HepG2 (cell line): ENCODE measurements around the gene NDOR1. TPM values are rescaled to one million over a fixed set of nuclear protein-coding genes. Genes with fewer than 3 reads are reported as not detected.

ENCODE experiments used
- ARID5B ChIP-seq: IDR thresholded peaks from 2 replicates; pipeline ENCODE4 v1.4.0; 2020; ENCODE audit warnings: mild to moderate bottlenecking, missing genetic modification reagents
- BCL6 ChIP-seq: IDR thresholded peaks from 2 replicates; pipeline ENCODE4 v1.6.1; 2016; ENCODE audit warnings: missing genetic modification reagents, missing compliant biosample characterization
- NFIC ChIP-seq: IDR thresholded peaks from 2 replicates; pipeline ENCODE4 v1.6.1; 2012; ENCODE audit warnings: mild to moderate bottlenecking, low read length, inconsistent platforms
- ONECUT2 ChIP-seq: sonication (generic); formaldehyde crosslinking; IDR thresholded peaks from 2 replicates; pipeline ENCODE4 v1.4.0; 2020; ENCODE audit warnings: missing genetic modification reagents
- PATZ1 ChIP-seq: sonication (generic); formaldehyde crosslinking; IDR thresholded peaks from 2 replicates; pipeline ENCODE4 v1.4.0; 2020; ENCODE audit warnings: missing genetic modification reagents
- PRDM15 ChIP-seq: sonication (generic); formaldehyde crosslinking; IDR thresholded peaks from 2 replicates; pipeline ENCODE4 v1.4.0; 2020; ENCODE audit warnings: missing genetic modification reagents
- PREB ChIP-seq: sonication (generic); formaldehyde crosslinking; IDR thresholded peaks from 2 replicates; pipeline ENCODE4 v1.4.0; 2020; ENCODE audit warnings: missing genetic modification reagents
- RBM22 ChIP-seq: fragments of 200-400 bp; formaldehyde crosslinking; optimal IDR thresholded peaks from 2 replicates; pipeline ENCODE3; 2017; ENCODE audit warnings: mild to moderate bottlenecking, low read length, moderate library complexity
- SATB2 ChIP-seq: sonication (generic); formaldehyde crosslinking; IDR thresholded peaks from 2 replicates; pipeline ENCODE4 v1.5.0; 2020; ENCODE audit warnings: missing genetic modification reagents
- ZNF17 ChIP-seq: sonication (generic); formaldehyde crosslinking; IDR thresholded peaks from 2 replicates; pipeline ENCODE4 v1.5.0; 2020; ENCODE audit warnings: mild to moderate bottlenecking, missing genetic modification reagents
- ZNF232 ChIP-seq: sonication (generic); formaldehyde crosslinking; IDR thresholded peaks from 2 replicates; pipeline ENCODE4 v1.4.0; 2020; ENCODE audit warnings: missing genetic modification reagents, borderline replicate concordance
- ZNF274 ChIP-seq: sonication (generic); formaldehyde crosslinking; IDR thresholded peaks from 2 replicates; pipeline ENCODE4 v1.5.1; 2020; ENCODE audit warnings: mild to moderate bottlenecking, missing genetic modification reagents
- ZNF564 ChIP-seq: sonication (generic); formaldehyde crosslinking; IDR thresholded peaks from 2 replicates; pipeline ENCODE4 v1.8.1; 2023; ENCODE audit warnings: mild to moderate bottlenecking, missing genetic modification reagents
- ZNF567 ChIP-seq: sonication (generic); formaldehyde crosslinking; IDR thresholded peaks from 2 replicates; pipeline ENCODE4 v1.8.1; 2023; ENCODE audit warnings: mild to moderate bottlenecking, missing genetic modification reagents, borderline replicate concordance
- ZNF749 ChIP-seq: sonication (generic); formaldehyde crosslinking; IDR thresholded peaks from 2 replicates; pipeline ENCODE4 v1.8.0; 2022; ENCODE audit warnings: mild to moderate bottlenecking, missing genetic modification reagents, moderate library complexity, borderline replicate concordance
- ZNF768 ChIP-seq: sonication (generic); formaldehyde crosslinking; IDR thresholded peaks from 2 replicates; pipeline ENCODE4 v1.4.0; 2020; ENCODE audit warnings: missing genetic modification reagents
- ZNF777 ChIP-seq: sonication (generic); formaldehyde crosslinking; IDR thresholded peaks from 2 replicates; pipeline ENCODE4 v1.4.0; 2020; ENCODE audit warnings: missing genetic modification reagents
- ZNF784 ChIP-seq: sonication (generic); formaldehyde crosslinking; IDR thresholded peaks from 2 replicates; pipeline ENCODE4 v1.5.1; 2020; ENCODE audit warnings: missing genetic modification reagents, mild to moderate bottlenecking, borderline replicate concordance
- ZNF788 ChIP-seq: sonication (generic); formaldehyde crosslinking; IDR thresholded peaks from 2 replicates; pipeline ENCODE4 v1.5.0; 2020; ENCODE audit warnings: mild to moderate bottlenecking, missing genetic modification reagents, borderline replicate concordance
- polyA plus RNA-seq, 8 experiments: library from polyadenylated mRNA; depleted of rRNA in 3 of 8; stranded (reverse) in 7 of 8; unstranded in 1 of 8; fragments of >200 nt; fragmentation: Illumina TruSeq in 4 of 8; extraction: Trizol in 4 of 8; gene quantifications; 2 replicates each; pipeline versions ENCODE4 v1.2.1 to v1.2.3, GENCODE V29; 2011 to 2016; ENCODE audit warnings: low read depth in 4 of 8, missing spikeins in 1 of 8, mixed read lengths in 1 of 8; ENCODE audit not compliant: insufficient read depth in 1 of 8
- total RNA-seq, 5 experiments: library from RNA; depleted of rRNA; stranded (reverse); fragments of >200 nt; fragmentation: Illumina TruSeq; extraction: Trizol; gene quantifications; 2 replicates each; pipeline ENCODE4 v1.2.3, GENCODE V29; 2016; ENCODE audit warnings: low read depth in 1 of 5

Gene NDOR1
- total and polyA plus RNA-seq, 2 of the 13 experiments (the other 11 are each of a cell fraction or from before 2014, with no cell fraction given), result 3.6 to 8.7 TPM

- TF ChIP-seq ARID5B (peak; percentile 63), ZNF777 (peak; percentile 77), RBM22 (no peak), PREB (CRISPR knock-in tag) (no peak; the same call in 1 of the 2 replicates), ZNF274 (no peak; the same call in 1 of the 2 replicates), NFIC (no peak), ZNF788 (CRISPR knock-in tag) (peak; percentile 88), ZNF564 (CRISPR knock-in tag) (peak; percentile 50; the same call in 1 of the 2 replicates), BCL6 (CRISPR knock-in tag) (peak; percentile 64), ONECUT2 (no peak), PRDM15 (CRISPR knock-in tag) (no peak), ZNF768 (CRISPR knock-in tag) (peak; percentile 82), ZNF784 (CRISPR knock-in tag) (peak; percentile 55; the same call in 1 of the 2 replicates), PATZ1 (CRISPR knock-in tag) (peak; percentile 74), ZNF232 (no peak), ZNF567 (CRISPR knock-in tag) (no peak), ZNF17 (CRISPR knock-in tag) (no peak), SATB2 (CRISPR knock-in tag) (no peak; the same call in 1 of the 2 replicates), ZNF749 (CRISPR knock-in tag) (no peak)
Observed at GRCh38 chr9:137240318-137240840, 34.9 kb downstream of the NDOR1 start (continued).
